Effector CD4-positive, alpha-beta T cell (primary cell): ENCODE data around the gene GJD3.
"Not testable (repeated sequence)": the region's sequence is repeated elsewhere in the genome, so short reads cannot be mapped to it uniquely, and the experiment has no call there.

Source experiments
- DNase-seq: peaks from one replicate; pipeline ENCODE4 v3.0.0-alpha.2; 2020
- total RNA-seq: gene quantifications from one replicate; lab custom pipeline; 2026; lab: John Stamatoyannopoulos, UW

GJD3 gene, protein sequence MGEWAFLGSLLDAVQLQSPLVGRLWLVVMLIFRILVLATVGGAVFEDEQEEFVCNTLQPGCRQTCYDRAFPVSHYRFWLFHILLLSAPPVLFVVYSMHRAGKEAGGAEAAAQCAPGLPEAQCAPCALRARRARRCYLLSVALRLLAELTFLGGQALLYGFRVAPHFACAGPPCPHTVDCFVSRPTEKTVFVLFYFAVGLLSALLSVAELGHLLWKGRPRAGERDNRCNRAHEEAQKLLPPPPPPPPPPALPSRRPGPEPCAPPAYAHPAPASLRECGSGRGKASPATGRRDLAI
- total RNA-seq: 0.75 reads per million

GRCh38 chr17:40364121-40364861 is at the start of gene GJD3:
Gene GJD3 (minus strand): TSS chr17:40364737. CDS start chr17:40363815, 922 bp downstream.
- DNase-seq: no peak

- not testable (repeated sequence) for DNase-seq
Measured at GRCh38 chr17:40414312-40414711, 49.8 kb upstream of the GJD3 start.

GRCh38 chr17:40412880-40413279 is 48.3 kb upstream of the GJD3 start:
- no peak for DNase-seq

- no peak for DNase-seq
Measured at GRCh38 chr17:40411821-40412220, 47.3 kb upstream of the GJD3 start.

- DNase-seq: no peak
Measured at GRCh38 chr17:40410082-40410481, 45.5 kb upstream of the GJD3 start.

DNA sequence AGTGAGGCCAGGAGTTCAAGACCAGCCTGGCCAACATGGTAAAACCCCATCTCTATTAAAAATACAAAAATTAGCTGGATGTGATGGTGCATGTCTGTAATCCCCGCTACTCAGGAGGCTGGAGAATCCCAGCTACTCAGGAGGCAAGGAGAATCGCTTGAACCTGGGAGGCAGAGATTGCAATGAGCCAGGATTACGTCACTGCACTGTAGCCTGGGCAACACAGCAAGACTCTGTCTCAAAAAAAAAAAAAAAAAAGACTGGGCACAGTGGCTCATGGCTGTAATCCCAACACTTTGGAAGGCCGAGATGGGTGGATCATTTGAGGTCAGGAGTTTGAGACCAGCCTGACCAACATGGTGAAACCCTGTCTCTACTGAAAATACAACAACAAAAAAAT is 45.0 kb upstream of the GJD3 start:
- not testable (repeated sequence) for DNase-seq

- no peak for DNase-seq
Measured at GRCh38 chr17:40407460-40407859, 42.9 kb upstream of the GJD3 start.

GRCh38 chr17:40404003-40404402 is 39.5 kb upstream of the GJD3 start:
- no peak for DNase-seq

DNA sequence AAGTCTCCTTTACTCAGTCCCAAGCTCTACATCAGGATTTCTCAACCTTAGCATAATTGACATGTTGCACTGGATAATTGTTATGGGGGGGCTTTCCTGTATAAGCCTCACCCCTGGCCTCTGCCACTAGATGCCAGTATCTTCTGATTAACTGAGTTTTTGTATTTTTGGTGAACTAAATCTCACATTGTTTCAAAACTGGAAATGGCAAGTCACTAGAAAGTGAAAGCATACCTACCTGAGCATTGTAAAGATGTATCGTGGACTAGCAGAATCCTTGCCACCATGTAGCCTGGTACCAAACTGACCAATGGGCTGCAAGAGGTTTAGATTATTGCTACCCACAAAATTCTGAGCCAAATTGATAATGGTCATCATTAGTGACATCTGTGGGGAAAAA is 38.1 kb upstream of the GJD3 start:
- DNase-seq: no peak

DNA sequence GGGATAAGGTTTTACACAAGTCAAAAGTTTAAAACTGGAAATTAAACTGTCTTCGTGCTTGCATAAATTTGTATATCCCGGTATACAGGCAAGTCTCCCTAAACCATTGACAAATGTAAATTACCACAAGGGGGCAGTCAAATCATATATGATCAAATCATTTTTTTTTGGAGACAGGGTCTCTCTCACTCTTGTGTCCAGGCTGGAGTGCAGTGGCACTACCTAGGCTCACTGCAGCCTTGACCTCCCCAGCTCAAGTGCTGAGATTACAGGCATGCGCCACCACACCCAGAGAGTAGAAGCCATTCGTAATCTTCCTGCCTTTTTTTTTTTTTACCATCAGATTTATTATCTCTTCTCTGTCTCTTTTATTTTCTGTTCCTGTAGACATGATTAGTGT is 34.6 kb upstream of the GJD3 start:
- DNase-seq: no peak

DNA sequence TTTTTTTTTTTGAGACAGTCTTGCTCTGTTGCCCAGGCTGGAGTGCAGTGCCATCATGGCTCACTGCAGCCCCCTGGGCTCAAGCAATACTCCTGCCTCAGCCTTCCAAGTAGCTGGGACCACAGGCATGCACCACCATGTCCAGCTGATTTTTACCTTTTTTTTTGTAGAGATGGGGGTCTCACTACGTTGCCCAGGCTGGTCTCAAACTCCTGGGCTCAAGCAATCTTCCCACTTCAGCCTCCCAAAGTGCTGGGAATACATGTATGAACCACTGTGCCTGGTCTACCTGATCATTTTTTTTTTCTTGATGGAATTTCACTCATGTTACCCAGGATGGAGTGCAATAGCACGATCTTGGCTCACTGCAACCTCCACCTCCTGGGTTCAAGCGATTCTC is 22.0 kb upstream of the GJD3 start:
- DNase-seq: not testable (repeated sequence)

GRCh38 chr17:40382251-40382650 is 17.7 kb upstream of the GJD3 start:
- DNase-seq: no peak

GRCh38 chr17:40378966-40379365 is 14.4 kb upstream of the GJD3 start:
- DNase-seq: no peak

- no peak for DNase-seq
Measured at GRCh38 chr17:40377832-40378231, 13.3 kb upstream of the GJD3 start.

GRCh38 chr17:40376541-40376940 is 12.0 kb upstream of the GJD3 start:
- not testable (repeated sequence) for DNase-seq

- not testable (repeated sequence) for DNase-seq
Measured at GRCh38 chr17:40375786-40376185, 11.2 kb upstream of the GJD3 start.

DNA sequence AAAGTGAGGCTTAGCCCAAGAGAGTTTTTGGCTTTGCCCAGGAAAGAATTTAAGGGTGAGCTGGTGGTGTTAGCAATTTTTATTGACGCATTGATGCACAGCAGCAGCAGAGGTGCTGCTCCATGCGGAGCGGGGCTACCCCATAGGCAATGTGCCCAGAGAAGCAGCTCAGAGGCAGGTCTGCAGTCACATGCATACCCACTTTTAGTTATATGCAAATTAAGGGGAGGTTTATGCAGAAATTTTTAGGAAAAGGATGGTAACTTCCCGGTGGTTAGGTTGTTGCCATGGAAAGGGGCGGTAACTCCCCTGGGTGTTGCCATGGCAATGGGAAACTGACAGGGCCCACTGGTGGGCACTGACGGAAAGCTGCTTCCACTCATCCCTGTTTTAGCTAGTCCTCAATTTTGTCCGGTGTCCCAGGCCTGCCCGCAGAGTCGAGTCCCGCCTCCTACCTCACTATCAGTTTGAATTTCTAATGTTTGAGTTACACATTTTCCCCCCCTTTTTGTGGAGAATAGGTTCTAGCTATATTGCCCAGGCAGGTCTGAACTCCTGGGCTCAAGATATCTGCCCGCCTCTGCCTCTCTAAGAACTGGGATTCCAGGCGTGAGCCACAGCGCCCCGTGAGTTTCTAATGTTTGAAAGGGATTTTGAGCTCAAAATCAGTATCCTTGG is 10.4 kb upstream of the GJD3 start:
- DNase-seq: no peak

DNA sequence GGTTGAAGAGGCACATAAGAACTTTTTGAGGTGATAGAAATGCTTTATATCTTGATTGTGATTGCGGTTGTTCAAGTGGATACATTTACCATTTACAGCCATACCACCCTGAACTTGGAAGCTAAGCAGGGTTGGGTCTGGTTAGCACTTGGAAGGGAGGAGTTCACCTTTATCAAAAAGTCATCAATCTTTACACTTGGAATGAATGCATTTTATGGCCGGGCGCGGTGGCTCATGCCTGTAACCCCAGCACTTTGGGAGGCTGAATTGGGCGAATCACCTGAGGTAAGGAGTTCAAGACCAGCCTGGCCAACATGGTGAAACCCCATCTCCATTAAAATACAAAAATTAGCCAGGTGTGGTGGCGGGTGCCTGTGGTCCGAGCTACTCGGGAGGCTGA is 9.5 kb upstream of the GJD3 start:
- no peak for DNase-seq

DNA sequence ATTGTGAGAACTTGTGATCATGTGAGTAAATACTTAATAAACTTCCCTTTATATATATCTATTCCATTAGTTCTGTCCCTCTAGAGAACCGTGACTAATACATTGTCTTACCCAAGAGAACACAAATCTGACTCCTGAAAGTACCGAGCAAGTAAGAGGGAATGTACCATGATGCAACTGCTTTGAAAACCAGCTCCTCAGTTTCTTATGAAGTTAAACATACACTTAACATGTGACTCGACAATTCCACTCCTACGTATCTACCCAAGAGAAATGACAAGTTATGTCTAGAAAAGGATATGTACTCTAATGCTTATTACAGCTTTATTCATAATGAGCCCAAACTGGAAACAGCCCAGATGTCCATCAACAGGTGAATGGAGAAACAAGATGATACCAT is 8.8 kb upstream of the GJD3 start:
- no peak for DNase-seq

DNA sequence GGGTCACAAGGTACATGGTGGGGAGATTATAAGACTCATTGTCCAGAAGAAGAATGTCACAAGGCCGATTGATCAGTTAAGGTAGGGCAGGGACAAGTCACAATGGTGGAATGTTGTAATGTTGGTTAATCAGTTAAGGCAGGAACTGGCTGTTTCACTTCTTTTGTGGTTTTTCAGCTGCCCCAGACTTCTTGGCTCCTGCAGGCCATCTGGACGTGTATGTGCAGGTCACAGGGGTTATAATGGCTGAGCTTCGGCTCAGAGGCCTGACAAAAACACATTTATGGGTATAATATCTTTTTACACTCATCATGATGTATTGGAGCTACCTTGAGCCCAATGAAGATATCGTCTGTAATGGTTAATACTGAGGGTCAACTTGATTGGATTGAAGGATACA is 8.1 kb upstream of the GJD3 start:
- DNase-seq: not testable (repeated sequence)

GRCh38 chr17:40372031-40372430 is 7.5 kb upstream of the GJD3 start:
- DNase-seq: no peak

GRCh38 chr17:40371261-40371929 is 6.9 kb upstream of the GJD3 start:
- DNase-seq: no peak

GRCh38 chr17:40369923-40370322 is 5.4 kb upstream of the GJD3 start:
- DNase-seq: no peak
